ENCODE results near the gene DLGAP1.

DNA sequence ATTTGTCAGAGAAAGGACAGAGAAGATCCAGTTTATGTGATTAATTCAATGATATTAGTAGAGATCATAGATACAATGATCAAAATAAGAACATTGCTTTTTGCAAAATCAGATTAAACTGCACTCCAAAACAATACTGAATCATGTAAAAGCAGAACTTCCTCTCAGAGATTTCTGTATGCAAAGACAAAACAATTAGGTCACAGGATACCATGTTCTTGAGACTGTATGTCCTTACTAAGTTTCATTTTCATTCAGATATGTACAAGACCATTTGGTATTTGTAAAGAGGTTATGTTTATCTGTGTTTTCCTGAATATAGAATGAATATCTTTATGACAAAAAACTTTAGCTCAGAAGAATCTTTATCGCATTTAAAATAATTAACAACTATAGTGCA lies 161.8 kb downstream of the DLGAP1 start:
- TF ChIP-seq, protein P1, sequence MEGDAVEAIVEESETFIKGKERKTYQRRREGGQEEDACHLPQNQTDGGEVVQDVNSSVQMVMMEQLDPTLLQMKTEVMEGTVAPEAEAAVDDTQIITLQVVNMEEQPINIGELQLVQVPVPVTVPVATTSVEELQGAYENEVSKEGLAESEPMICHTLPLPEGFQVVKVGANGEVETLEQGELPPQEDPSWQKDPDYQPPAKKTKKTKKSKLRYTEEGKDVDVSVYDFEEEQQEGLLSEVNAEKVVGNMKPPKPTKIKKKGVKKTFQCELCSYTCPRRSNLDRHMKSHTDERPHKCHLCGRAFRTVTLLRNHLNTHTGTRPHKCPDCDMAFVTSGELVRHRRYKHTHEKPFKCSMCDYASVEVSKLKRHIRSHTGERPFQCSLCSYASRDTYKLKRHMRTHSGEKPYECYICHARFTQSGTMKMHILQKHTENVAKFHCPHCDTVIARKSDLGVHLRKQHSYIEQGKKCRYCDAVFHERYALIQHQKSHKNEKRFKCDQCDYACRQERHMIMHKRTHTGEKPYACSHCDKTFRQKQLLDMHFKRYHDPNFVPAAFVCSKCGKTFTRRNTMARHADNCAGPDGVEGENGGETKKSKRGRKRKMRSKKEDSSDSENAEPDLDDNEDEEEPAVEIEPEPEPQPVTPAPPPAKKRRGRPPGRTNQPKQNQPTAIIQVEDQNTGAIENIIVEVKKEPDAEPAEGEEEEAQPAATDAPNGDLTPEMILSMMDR (conservative IDR thresholded peaks at IDR 0.05; ENCODE audit: low read depth, low read length): no peak
- TF ChIP-seq POLR2A (IDR thresholded peaks at IDR 0.05; ENCODE audit: low read depth, low read length): no peak
